Measurements from ENCODE around the gene ABCC8.

Gene ABCC8

DNA sequence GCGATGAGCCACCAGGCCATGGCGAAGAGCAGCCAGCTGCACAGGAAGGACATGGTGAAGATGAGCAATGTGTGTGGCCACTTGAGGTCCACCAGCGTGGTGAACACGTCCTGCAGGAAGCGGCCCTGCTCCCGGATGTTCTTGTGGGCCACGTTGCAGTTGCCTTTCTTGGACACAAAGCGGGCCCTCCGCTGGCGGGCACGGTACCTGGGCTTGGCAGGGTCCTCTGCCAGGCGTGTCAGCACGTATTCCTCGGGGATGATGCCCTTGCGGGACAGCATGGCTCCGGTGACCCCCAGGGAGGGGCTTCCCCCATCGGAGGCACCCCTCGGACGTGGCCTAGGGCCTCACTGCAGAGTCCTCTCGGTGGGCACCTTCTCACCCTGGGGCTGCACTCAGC is 88.8 kb downstream of the ABCC8 start:
- peak; percentile 14 for DNase-seq (ENCODE audit: low spot score)
- TF ChIP-seq, protein P1, sequence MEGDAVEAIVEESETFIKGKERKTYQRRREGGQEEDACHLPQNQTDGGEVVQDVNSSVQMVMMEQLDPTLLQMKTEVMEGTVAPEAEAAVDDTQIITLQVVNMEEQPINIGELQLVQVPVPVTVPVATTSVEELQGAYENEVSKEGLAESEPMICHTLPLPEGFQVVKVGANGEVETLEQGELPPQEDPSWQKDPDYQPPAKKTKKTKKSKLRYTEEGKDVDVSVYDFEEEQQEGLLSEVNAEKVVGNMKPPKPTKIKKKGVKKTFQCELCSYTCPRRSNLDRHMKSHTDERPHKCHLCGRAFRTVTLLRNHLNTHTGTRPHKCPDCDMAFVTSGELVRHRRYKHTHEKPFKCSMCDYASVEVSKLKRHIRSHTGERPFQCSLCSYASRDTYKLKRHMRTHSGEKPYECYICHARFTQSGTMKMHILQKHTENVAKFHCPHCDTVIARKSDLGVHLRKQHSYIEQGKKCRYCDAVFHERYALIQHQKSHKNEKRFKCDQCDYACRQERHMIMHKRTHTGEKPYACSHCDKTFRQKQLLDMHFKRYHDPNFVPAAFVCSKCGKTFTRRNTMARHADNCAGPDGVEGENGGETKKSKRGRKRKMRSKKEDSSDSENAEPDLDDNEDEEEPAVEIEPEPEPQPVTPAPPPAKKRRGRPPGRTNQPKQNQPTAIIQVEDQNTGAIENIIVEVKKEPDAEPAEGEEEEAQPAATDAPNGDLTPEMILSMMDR (IDR thresholded peaks at IDR 0.05; ENCODE audit: borderline replicate concordance, control extremely low read depth, extremely low read depth, insufficient read depth, missing control alignments), result no peak
- in situ Hi-C loops (cut with MboI; ENCODE audit: low sequenced_read_pairs, unreplicated experiment), result no loop called here

GRCh38 chr11:17387254-17387653 is 89.4 kb downstream of the ABCC8 start:
- no peak for DNase-seq (ENCODE audit: low spot score)
- TF ChIP-seq, protein P1 (IDR thresholded peaks at IDR 0.05; ENCODE audit: borderline replicate concordance, control extremely low read depth, extremely low read depth, insufficient read depth, missing control alignments), result no peak
- in situ Hi-C loops (cut with MboI; ENCODE audit: low sequenced_read_pairs, unreplicated experiment), result no loop called here

- peak; percentile 75 for DNase-seq (ENCODE audit: low spot score)
- in situ Hi-C loops (cut with MboI; ENCODE audit: low sequenced_read_pairs, unreplicated experiment), result no loop called here
- TF ChIP-seq, protein P1 (IDR thresholded peaks at IDR 0.05; ENCODE audit: borderline replicate concordance, control extremely low read depth, extremely low read depth, insufficient read depth, missing control alignments), result peak; percentile 48
Observed at GRCh38 chr11:17386331-17387084, 90.1 kb downstream of the ABCC8 start.

- no peak for DNase-seq (ENCODE audit: low spot score)
- TF ChIP-seq, protein P1 (IDR thresholded peaks at IDR 0.05; ENCODE audit: borderline replicate concordance, control extremely low read depth, extremely low read depth, insufficient read depth, missing control alignments), result no peak
- in situ Hi-C loops (cut with MboI; ENCODE audit: low sequenced_read_pairs, unreplicated experiment), result no loop called here
Observed at GRCh38 chr11:17385926-17386325, 90.7 kb downstream of the ABCC8 start.

DNA sequence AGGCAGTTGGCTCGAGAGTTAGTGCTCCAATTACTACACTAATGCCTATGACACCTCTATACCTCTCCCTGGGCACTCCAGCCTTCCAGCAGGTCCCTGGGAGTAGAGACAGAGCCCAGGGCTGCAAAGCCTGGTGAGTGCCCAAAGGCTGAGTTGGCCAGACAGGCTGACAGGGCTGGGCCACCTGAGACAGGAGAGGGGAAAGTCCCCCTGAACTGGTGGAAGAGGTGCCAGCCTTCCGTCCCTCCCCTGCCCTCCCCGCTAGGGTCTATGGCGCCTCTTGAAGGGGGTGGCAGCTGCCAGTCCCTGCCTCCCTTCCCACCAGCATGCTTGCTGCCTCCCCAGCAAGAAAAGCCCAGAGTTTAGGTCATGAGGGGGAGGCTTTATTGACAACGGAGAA is 91.2 kb downstream of the ABCC8 start:
- TF ChIP-seq, protein P1 (IDR thresholded peaks at IDR 0.05; ENCODE audit: borderline replicate concordance, control extremely low read depth, extremely low read depth, insufficient read depth, missing control alignments), result no peak
- no peak for DNase-seq (ENCODE audit: low spot score)
- in situ Hi-C loops (cut with MboI; ENCODE audit: low sequenced_read_pairs, unreplicated experiment), result no loop called here

- TF ChIP-seq, protein P1 (IDR thresholded peaks at IDR 0.05; ENCODE audit: borderline replicate concordance, control extremely low read depth, extremely low read depth, insufficient read depth, missing control alignments), result peak; percentile 87
- in situ Hi-C loops (cut with MboI; ENCODE audit: low sequenced_read_pairs, unreplicated experiment), result no loop called here
- DNase-seq (ENCODE audit: low spot score), result peak; percentile 58
Observed at GRCh38 chr11:17384002-17384511, 92.6 kb downstream of the ABCC8 start.

All from GM13976 (cell line).